Gastrocnemius medialis (tissue), 4 donors: Measurements from ENCODE around the gene RAB44.

Source experiments
- POLR2A ChIP-seq, 2 donors: fragments of 450-650 bp; IDR thresholded peaks; one replicate each; pipeline ENCODE4 v1.6.1; 2017; ENCODE audit warnings: antibody characterized with exemption in 2 of 2, mild to moderate bottlenecking in 2 of 2, moderate library complexity in 2 of 2
- TF ChIP-seq, protein P1 (sequence below), 5 experiments: fragments of 450-650 bp in 3 of 5; fragments of 200-600 bp in 2 of 5; sonication (generic) in 2 of 5; IDR thresholded peaks in 4 of 5; conservative IDR thresholded peaks in 1 of 5; 1 replicate in 4 of 5; 2 replicates in 1 of 5; pipeline ENCODE4 v1.5.1; 2016 to 2019; ENCODE audit warnings: antibody characterized with exemption in 5 of 5, mild to moderate bottlenecking in 3 of 5, moderate library complexity in 3 of 5

DNA sequence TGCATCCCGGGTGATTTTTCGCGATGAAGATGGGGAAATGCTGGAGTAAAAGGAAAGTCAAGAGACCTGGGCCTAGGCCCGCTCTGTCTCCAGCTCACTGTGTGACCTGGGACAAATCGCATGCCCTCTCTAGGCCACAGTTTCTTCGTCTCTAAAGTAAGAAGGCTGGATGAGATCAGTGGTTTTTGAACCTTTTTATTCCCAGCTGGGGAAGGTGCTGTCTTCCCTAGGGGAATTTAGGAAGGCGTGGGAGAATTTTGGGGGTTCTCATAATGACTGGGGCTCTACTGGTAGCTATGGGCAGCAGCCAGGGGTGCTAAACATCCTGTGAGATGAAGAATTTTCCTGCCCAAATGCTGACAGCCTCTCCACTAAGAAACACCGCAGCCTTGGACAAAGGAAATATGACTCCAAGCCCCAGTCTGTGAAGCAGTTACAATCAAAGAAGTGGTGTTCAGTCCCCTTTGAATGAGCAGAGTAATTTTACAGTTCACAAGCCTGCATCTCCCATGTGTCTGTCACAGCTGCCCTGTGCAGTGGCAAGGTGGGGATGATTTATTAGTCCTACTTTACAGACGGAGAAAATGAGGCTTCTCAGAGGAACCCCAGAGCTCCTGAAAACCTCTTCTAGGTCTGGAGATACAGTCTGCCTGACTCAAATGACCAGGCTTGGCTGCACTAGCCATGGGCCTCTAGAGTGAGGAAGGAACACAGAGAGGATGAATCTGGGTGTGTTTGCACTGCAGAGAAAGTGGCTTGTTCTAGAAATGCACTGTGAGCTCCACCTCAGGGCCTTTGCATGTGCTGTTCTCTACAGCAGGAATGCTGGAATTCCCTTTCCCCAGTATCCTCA is 57.2 kb downstream of the RAB44 start:
- TF ChIP-seq, protein P1, sequence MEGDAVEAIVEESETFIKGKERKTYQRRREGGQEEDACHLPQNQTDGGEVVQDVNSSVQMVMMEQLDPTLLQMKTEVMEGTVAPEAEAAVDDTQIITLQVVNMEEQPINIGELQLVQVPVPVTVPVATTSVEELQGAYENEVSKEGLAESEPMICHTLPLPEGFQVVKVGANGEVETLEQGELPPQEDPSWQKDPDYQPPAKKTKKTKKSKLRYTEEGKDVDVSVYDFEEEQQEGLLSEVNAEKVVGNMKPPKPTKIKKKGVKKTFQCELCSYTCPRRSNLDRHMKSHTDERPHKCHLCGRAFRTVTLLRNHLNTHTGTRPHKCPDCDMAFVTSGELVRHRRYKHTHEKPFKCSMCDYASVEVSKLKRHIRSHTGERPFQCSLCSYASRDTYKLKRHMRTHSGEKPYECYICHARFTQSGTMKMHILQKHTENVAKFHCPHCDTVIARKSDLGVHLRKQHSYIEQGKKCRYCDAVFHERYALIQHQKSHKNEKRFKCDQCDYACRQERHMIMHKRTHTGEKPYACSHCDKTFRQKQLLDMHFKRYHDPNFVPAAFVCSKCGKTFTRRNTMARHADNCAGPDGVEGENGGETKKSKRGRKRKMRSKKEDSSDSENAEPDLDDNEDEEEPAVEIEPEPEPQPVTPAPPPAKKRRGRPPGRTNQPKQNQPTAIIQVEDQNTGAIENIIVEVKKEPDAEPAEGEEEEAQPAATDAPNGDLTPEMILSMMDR (IDR thresholded peaks at IDR 0.05 in 4 of 5, conservative IDR thresholded peaks at IDR 0.05 in 1 of 5), result no peak
- no peak for TF ChIP-seq POLR2A (IDR thresholded peaks at IDR 0.05)
